ENCODE results near the gene PSAPL1. TPM values are rescaled to one million over a fixed set of nuclear protein-coding genes. Genes with fewer than 3 reads are reported as not detected.

Gene PSAPL1
- total RNA-seq, 1 experiment from 2014 or later = 14.3 TPM

GRCh38 chr4:7427831-7428260 is 6.9 kb downstream of the PSAPL1 start:
- Mint-ChIP-seq H3K4me3 (ENCODE audit: unreplicated experiment) (no peak overlapping the region), H3K36me3 (ENCODE audit: insufficient read depth, unreplicated experiment) (peaks cover 14% of the 10 kb centered on the region), H3K27me3 (ENCODE audit: insufficient read depth, unreplicated experiment) (no peaks in the 10 kb centered on the region), H3K9me3 (ENCODE audit: unreplicated experiment) (no peaks in the 10 kb centered on the region), H3K27ac (ENCODE audit: unreplicated experiment) (peak overlapping the region; percentile 97), H3K4me1 (ENCODE audit: low read depth, unreplicated experiment) (peaks cover 29% of the 10 kb centered on the region)
- H3K27me3 ChIP-seq (replicated peaks; ENCODE audit: control insufficient read depth, insufficient read depth, low read length) = no peaks in the 10 kb centered on the region
- no peaks in the 10 kb centered on the region for H3K9me3 ChIP-seq
- DNase-seq = peak in 1 of 2 experiments; percentile 13
- TF ChIP-seq CTCF (IDR thresholded peaks at IDR 0.05; ENCODE audit: insufficient read depth in 1 of 2, low read depth in 1 of 2, low read length in 1 of 2, severe bottlenecking in 1 of 2, unreplicated experiment in 1 of 2) = no peak
- no TSS peak for BruUV-seq (replicated peaks)
- no peak overlapping the region for H3K4me3 ChIP-seq (ENCODE audit: low read depth, low read length)
- intact Hi-C loops (cut with micrococcal nuclease; ENCODE audit: unreplicated experiment) = no loop called here
- H3K4me1 ChIP-seq = peaks cover 33% of the 10 kb centered on the region
- ChIA-PET POLR2A (no interaction called here), CTCF (no interaction called here)
- H3K36me3 ChIP-seq (ENCODE audit: control insufficient read depth, insufficient read depth, low read length) = no peaks in the 10 kb centered on the region

- Histone ChIP-seq H3K27me3 (replicated peaks; ENCODE audit: control insufficient read depth, insufficient read depth, low read length) (no peaks in the 10 kb centered on the region), H3K36me3 (ENCODE audit: control insufficient read depth, insufficient read depth, low read length) (no peaks in the 10 kb centered on the region), H3K9me3 (no peaks in the 10 kb centered on the region), H3K4me3 (ENCODE audit: low read depth, low read length) (no peak overlapping the region), H3K4me1 (peaks cover 33% of the 10 kb centered on the region)
- no TSS peak for BruUV-seq (replicated peaks)
- Mint-ChIP-seq H3K9me3 (ENCODE audit: unreplicated experiment) (no peaks in the 10 kb centered on the region), H3K36me3 (ENCODE audit: insufficient read depth, unreplicated experiment) (peaks cover 14% of the 10 kb centered on the region), H3K27ac (ENCODE audit: unreplicated experiment) (peak overlapping the region; percentile 48), H3K27me3 (ENCODE audit: insufficient read depth, unreplicated experiment) (no peaks in the 10 kb centered on the region), H3K4me1 (ENCODE audit: low read depth, unreplicated experiment) (peaks cover 29% of the 10 kb centered on the region), H3K4me3 (ENCODE audit: unreplicated experiment) (no peak overlapping the region)
- DNase-seq = peak in 1 of 2 experiments; percentile 14
- POLR2A ChIA-PET = no interaction called here
- no peak for TF ChIP-seq CTCF (IDR thresholded peaks at IDR 0.05; ENCODE audit: insufficient read depth in 1 of 2, low read depth in 1 of 2, low read length in 1 of 2, severe bottlenecking in 1 of 2, unreplicated experiment in 1 of 2)
- CTCF ChIA-PET = no interaction called here
- intact Hi-C loops (cut with micrococcal nuclease; ENCODE audit: unreplicated experiment) = no loop called here
These were observed 7.4 kb downstream of the PSAPL1 start for GRCh38 chr4:7427361-7427760.

GRCh38 chr4:7426525-7427171 is 8.1 kb downstream of the PSAPL1 start:
- TF ChIP-seq CTCF (IDR thresholded peaks at IDR 0.05; ENCODE audit: insufficient read depth in 1 of 2, low read depth in 1 of 2, low read length in 1 of 2, severe bottlenecking in 1 of 2, unreplicated experiment in 1 of 2) = no peak
- intact Hi-C loops (cut with micrococcal nuclease; ENCODE audit: unreplicated experiment) = no loop called here
- no TSS peak for BruUV-seq (replicated peaks)
- Mint-ChIP-seq H3K9me3 (ENCODE audit: unreplicated experiment) (no peaks in the 10 kb centered on the region), H3K27me3 (ENCODE audit: insufficient read depth, unreplicated experiment) (no peaks in the 10 kb centered on the region), H3K4me1 (ENCODE audit: low read depth, unreplicated experiment) (peaks cover 29% of the 10 kb centered on the region), H3K36me3 (ENCODE audit: insufficient read depth, unreplicated experiment) (peaks cover 14% of the 10 kb centered on the region), H3K4me3 (ENCODE audit: unreplicated experiment) (no peak overlapping the region), H3K27ac (ENCODE audit: unreplicated experiment) (no peak overlapping the region)
- peak in 1 of 2 experiments; percentile 29 for DNase-seq
- POLR2A ChIA-PET = no interaction called here
- Histone ChIP-seq H3K27me3 (replicated peaks; ENCODE audit: control insufficient read depth, insufficient read depth, low read length) (no peaks in the 10 kb centered on the region), H3K36me3 (ENCODE audit: control insufficient read depth, insufficient read depth, low read length) (no peaks in the 10 kb centered on the region), H3K9me3 (no peaks in the 10 kb centered on the region), H3K4me1 (peaks cover 27% of the 10 kb centered on the region), H3K4me3 (ENCODE audit: low read depth, low read length) (no peak overlapping the region)
- CTCF ChIA-PET = no interaction called here

Measured in Caco-2 (cell line).